H1 (cell line): ENCODE data around the gene PAX3. TPM values are rescaled to one million over a fixed set of nuclear protein-coding genes. Genes with fewer than 3 reads are reported as not detected.
A peak's percentile ranks its signal among the peaks of the same experiment; 100 is the strongest.

ENCODE experiments used
- SUZ12 ChIP-seq: fragments of 200-600 bp; sonication (generic); IDR thresholded peaks from 2 replicates; pipeline ENCODE4 v1.6.1; 2012; ENCODE audit warnings: mild to moderate bottlenecking, inconsistent platforms, low read length, moderate library complexity, mixed read lengths
- TAF7 ChIP-seq: optimal IDR thresholded peaks from 2 replicates; pipeline ENCODE3; 2011; ENCODE audit warnings: low read depth, mild to moderate bottlenecking, inconsistent platforms, low read length, moderate library complexity, borderline replicate concordance
- YY1 ChIP-seq: IDR thresholded peaks from 2 replicates; pipeline ENCODE4 v1.6.1; 2011; ENCODE audit warnings: low read depth, mild to moderate bottlenecking, low read length
- polyA plus RNA-seq, 7 experiments: library from polyadenylated mRNA; depleted of rRNA in 3 of 7; stranded (reverse) in 5 of 7; unstranded in 2 of 7; fragments of >200 nt in 5 of 7; fragments of 200-250 nt in 2 of 7; gene quantifications; 1 replicate in 5 of 7; 2 replicates in 1 of 7; 4 replicates in 1 of 7; pipeline versions ENCODE4 v1.2.1 to v1.2.3, GENCODE V29; 2011 to 2013; ENCODE audit warnings: missing spikeins in 2 of 7, mixed read lengths in 2 of 7
- total RNA-seq: library from RNA; stranded (reverse); fragmentation: NEBNext Ultra II Directional; extraction: Animal tissue kit (Norgen Biotek cat#: 25700); gene quantifications from 2 replicates; pipeline ENCODE4 v1.2.1, GENCODE V29; 2021

PAX3 gene
- total and polyA plus RNA-seq, 2 of the 8 experiments (the other 6 are each of a cell fraction or from before 2014, with no cell fraction given): 0.33 TPM; not detected in 1

DNA sequence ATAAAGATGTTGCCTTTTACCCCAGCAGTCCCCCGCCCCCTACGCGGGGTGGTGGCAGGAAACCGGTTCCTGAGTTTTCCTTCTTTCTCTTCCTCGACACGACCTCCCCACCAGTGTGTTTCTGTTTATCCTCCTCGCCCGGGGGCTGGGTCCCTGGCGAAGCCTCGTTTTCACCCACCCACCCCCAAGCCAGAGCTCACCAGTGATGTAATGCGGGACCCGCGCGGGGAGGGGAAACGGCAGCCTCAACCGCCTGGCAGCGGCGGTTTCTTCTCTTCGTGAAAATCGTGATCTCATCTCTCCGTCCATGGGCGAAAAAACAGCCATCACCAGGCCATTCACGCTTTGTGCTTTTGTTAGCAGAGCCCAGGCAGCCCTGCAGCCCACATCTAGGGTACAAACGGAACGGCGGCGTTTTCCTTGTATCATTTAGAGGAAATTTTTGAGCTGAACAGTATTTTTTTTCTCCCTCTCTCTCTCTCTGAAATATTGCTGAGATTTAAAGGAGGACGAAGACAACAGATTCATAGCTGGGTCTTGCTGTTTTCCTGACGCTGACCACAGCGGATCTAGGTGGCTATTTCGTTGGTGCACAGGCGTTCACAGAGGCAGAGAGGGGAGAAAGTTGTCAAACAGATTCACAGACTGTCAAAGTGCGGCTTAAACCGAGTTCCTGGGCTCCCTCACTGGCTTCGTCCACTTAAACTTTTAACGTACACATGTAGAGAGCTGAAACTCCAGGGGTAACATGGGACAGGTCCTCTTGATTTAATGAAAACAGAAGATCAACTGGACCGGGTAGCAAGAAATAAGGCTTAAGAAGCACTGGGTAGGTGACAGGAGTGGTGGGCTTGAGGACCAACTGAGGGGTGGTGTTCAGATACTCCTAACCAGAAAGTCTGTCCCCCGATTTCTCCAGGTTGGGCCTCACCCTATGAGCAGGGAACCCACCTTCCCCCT lies 21.9 kb upstream of the PAX3 start (continued):
- TF ChIP-seq YY1 (no peak), SUZ12 (peak; percentile 93), TAF7 (no peak)
